Prostate gland (tissue), 2 donors: ENCODE measurements around the gene ABTB2. TPM values are rescaled to one million over a fixed set of nuclear protein-coding genes. Genes with fewer than 3 reads are reported as not detected.

ENCODE experiments used
- DNase-seq: peaks from one replicate; pipeline ENCODE4 v3.0.0-alpha.2; 2019; ENCODE audit warnings: low spot score
- H3K27ac ChIP-seq, 2 donors: fragments of 200-600 bp; sonication (generic); 2 replicates each; pipeline ENCODE4 v1.5.1; 2017 to 2019
- H3K27me3 ChIP-seq: fragments of 200-600 bp; sonication (generic); replicated peaks from 2 replicates; pipeline ENCODE4 v1.5.1; 2019; ENCODE audit not compliant: insufficient read depth
- H3K36me3 ChIP-seq, 2 donors: fragments of 200-600 bp; sonication (generic); 1 replicate in 1 of 2; 2 replicates in 1 of 2; pipeline versions ENCODE4 v1.5.1 to v1.8.1; 2017 to 2019
- H3K4me1 ChIP-seq: fragments of 200-600 bp; sonication (generic); replicated peaks from 2 replicates; pipeline ENCODE4 v1.5.1; 2019
- H3K4me3 ChIP-seq, 2 donors: fragments of 200-600 bp; sonication (generic); 2 replicates each; pipeline ENCODE4 v1.5.1; 2017 to 2019
- H3K9me3 ChIP-seq: fragments of 200-600 bp; sonication (generic); 2 replicates; pipeline ENCODE4 v1.5.1; 2017
- POLR2A ChIP-seq: fragments of 450-650 bp; IDR thresholded peaks from one replicate; pipeline ENCODE4 v1.6.1; 2016; ENCODE audit warnings: antibody characterized with exemption, mild to moderate bottlenecking
- POLR2AphosphoS5 ChIP-seq: sonication (generic); formaldehyde crosslinking; IDR thresholded peaks from one replicate; pipeline ENCODE4 v1.6.1; 2017; ENCODE audit warnings: antibody characterized with exemption
- WGBS: methylation state at CpG from one replicate; pipeline ENCODE4 v1.1.5; 2018; 5-methylcytosine and 5-hydroxymethylcytosine counted together
- intact Hi-C: fragments of 100-400 bp; cut with DNase I; formaldehyde crosslinking; loops from one replicate; pipeline ENCODE4 v1.14.2; 2022
- total RNA-seq, 2 donors: library from RNA; depleted of rRNA; stranded (reverse); fragments of >200 nt; gene quantifications; one replicate each; pipeline ENCODE4 v1.1.0, GENCODE V29; 2016
- TF ChIP-seq, protein P1 (sequence below), 4 experiments: fragments of 200-600 bp in 2 of 4; fragments of 450-650 bp in 2 of 4; sonication (generic) in 2 of 4; IDR thresholded peaks; 1 replicate in 3 of 4; 2 replicates in 1 of 4; pipeline ENCODE4 v1.5.1; 2016 to 2019; ENCODE audit warnings: antibody characterized with exemption in 4 of 4, mild to moderate bottlenecking in 2 of 4, moderate library complexity in 2 of 4

Gene ABTB2
- total RNA-seq, 2 donors from 2014 or later = 3.0 to 13.7 TPM

DNA sequence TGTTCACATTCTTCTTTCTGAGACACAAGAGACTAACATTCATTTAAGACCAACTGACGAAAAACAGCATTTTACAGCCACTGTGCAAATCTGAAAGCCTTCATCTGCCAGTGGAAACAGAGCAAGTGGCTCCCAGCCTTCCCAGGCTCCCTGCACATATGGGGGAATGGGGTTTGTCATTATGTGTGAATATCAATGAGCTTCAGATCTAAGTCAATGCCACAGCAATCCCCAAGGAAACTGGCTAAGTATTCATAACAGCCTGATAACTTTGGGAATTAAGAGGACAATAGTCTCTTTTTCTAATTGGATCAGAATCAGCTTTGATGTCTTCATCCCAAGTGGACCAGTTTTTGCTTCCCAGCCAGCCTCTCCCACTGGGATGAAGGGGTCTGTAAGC, 66.9 kb downstream of the ABTB2 start:
- intact Hi-C loops = no loop called here

DNA sequence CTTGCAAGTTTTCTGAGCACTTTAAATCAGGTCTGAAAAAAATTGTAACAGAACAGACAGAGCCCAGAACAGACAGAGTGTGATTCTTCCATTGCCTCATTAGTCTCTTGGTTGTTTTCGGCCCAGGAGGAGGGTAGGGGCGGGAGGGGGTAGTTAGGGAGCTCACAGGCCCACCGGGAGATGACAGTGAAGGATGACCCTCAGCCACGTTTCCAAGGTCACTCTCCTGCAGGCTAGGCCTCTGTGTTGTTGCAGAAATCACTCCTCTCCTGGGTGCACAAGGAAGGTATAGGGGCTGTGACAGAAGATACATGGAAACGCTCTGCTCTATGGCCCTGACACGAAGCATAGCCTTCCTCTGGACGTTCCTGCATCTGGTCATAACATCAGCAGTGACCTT, 69.3 kb downstream of the ABTB2 start:
- intact Hi-C loops = no loop called here
- H3K4me3 ChIP-seq = no peak overlapping the region
- no peaks in the 10 kb centered on the region for H3K9me3 ChIP-seq
- H3K27me3 ChIP-seq = no peaks in the 10 kb centered on the region
- 76% methylated on average over 7 of the region's 7 CpGs for WGBS
- no peaks in the 10 kb centered on the region for H3K36me3 ChIP-seq
- H3K4me1 ChIP-seq = no peaks in the 10 kb centered on the region
- no peak overlapping the region for H3K27ac ChIP-seq
- TF ChIP-seq POLR2AphosphoS5 (no peak), POLR2A (no peak)
- TF ChIP-seq, protein P1, sequence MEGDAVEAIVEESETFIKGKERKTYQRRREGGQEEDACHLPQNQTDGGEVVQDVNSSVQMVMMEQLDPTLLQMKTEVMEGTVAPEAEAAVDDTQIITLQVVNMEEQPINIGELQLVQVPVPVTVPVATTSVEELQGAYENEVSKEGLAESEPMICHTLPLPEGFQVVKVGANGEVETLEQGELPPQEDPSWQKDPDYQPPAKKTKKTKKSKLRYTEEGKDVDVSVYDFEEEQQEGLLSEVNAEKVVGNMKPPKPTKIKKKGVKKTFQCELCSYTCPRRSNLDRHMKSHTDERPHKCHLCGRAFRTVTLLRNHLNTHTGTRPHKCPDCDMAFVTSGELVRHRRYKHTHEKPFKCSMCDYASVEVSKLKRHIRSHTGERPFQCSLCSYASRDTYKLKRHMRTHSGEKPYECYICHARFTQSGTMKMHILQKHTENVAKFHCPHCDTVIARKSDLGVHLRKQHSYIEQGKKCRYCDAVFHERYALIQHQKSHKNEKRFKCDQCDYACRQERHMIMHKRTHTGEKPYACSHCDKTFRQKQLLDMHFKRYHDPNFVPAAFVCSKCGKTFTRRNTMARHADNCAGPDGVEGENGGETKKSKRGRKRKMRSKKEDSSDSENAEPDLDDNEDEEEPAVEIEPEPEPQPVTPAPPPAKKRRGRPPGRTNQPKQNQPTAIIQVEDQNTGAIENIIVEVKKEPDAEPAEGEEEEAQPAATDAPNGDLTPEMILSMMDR (IDR thresholded peaks at IDR 0.05) = no peak
- DNase-seq = no peak

More for the DNA sequence above, 66.9 kb downstream of the ABTB2 start:
- no peak overlapping the region for H3K4me3 ChIP-seq
- H3K36me3 ChIP-seq = no peaks in the 10 kb centered on the region
- DNase-seq = no peak
- H3K9me3 ChIP-seq = no peaks in the 10 kb centered on the region
- H3K4me1 ChIP-seq = no peaks in the 10 kb centered on the region
- no peak overlapping the region for H3K27ac ChIP-seq
- no peaks in the 10 kb centered on the region for H3K27me3 ChIP-seq
- TF ChIP-seq POLR2A (no peak), POLR2AphosphoS5 (no peak)
- TF ChIP-seq, protein P1 (IDR thresholded peaks at IDR 0.05) = no peak
- 34% methylated on average over 1 of the region's 1 CpG for WGBS

DNA sequence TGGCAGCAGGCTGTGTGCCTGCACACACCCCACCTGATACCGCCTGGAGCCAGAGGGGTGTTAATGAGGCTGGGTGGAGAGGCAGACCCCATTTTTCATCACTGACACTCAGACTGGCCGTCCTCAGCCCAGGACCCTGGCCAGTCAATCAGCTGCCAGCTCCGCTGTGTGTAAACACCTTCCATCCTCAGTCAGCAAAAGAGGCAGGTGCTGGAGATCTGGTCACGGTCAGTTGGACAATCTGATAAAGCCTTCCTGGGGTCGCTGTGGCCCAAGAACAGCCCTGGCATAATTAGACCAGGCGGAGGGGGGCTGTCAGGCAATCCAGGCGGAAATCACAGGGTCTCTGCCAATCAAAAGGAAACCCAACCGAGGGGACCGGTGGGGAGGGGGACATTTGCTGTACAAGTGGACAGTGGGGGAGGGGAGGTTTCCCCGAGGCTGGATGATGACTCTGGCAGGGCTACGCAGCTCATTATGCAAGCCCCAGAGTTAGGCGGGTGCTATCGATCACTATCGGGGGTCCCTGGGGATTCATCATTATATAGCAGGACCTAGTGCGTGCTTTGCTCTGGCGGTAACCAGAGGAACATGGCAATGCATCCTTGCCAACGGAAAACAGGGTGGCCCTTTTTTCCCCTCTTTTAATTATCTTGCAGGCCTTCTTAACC, 72.9 kb downstream of the ABTB2 start:
- 83% methylated on average over 17 of the region's 17 CpGs for WGBS

GRCh38 chr11:34284156-34284555, 73.7 kb downstream of the ABTB2 start:
- H3K36me3 ChIP-seq = no peaks in the 10 kb centered on the region
- no peak for DNase-seq
- no peak overlapping the region for H3K4me3 ChIP-seq
- no peak for TF ChIP-seq POLR2AphosphoS5
- TF ChIP-seq, protein P1 (IDR thresholded peaks at IDR 0.05) = no peak
- no peak for TF ChIP-seq POLR2A
- no peaks in the 10 kb centered on the region for H3K4me1 ChIP-seq
- no peaks in the 10 kb centered on the region for H3K9me3 ChIP-seq
- no peak overlapping the region for H3K27ac ChIP-seq
- no peaks in the 10 kb centered on the region for H3K27me3 ChIP-seq
- WGBS = 51% methylated on average over 3 of the region's 3 CpGs
- intact Hi-C loops = no loop called here

More for the DNA sequence above, 72.9 kb downstream of the ABTB2 start:
- Histone ChIP-seq H3K9me3 (no peaks in the 10 kb centered on the region), H3K4me1 (no peaks in the 10 kb centered on the region), H3K36me3 (no peaks in the 10 kb centered on the region), H3K4me3 (no peak overlapping the region), H3K27ac (no peak overlapping the region), H3K27me3 (no peaks in the 10 kb centered on the region)
- no peak for DNase-seq
- TF ChIP-seq POLR2AphosphoS5 (no peak), POLR2A (no peak)
- TF ChIP-seq, protein P1 (IDR thresholded peaks at IDR 0.05) = no peak
- intact Hi-C loops = no loop called here
